Kidney epithelial cell (primary cell): Measurements from ENCODE around the gene FARP1. TPM values are rescaled to one million over a fixed set of nuclear protein-coding genes. Genes with fewer than 3 reads are reported as not detected.
"Not testable (repeated sequence)": the region's sequence is repeated elsewhere in the genome, so short reads cannot be mapped to it uniquely, and the experiment has no call there.

Experiments
- DNase-seq: peaks from one replicate; pipeline ENCODE4 v3.0.0-alpha.2; 2010; ENCODE audit warnings: low read depth
- H3K27me3 ChIP-seq: 2 replicates; pipeline ENCODE4 v1.6.0; 2011; ENCODE audit warnings: low read length; ENCODE audit not compliant: control insufficient read depth, insufficient read depth
- H3K36me3 ChIP-seq: 2 replicates; pipeline ENCODE4 v1.5.1; 2011; ENCODE audit warnings: low read length; ENCODE audit not compliant: control insufficient read depth, insufficient read depth
- H3K4me3 ChIP-seq: 2 replicates; pipeline ENCODE4 v1.5.1; 2011; ENCODE audit warnings: low read depth, mild to moderate bottlenecking, control low read depth, low read length
- CTCF ChIP-seq: IDR thresholded peaks from 2 replicates; pipeline ENCODE4 v1.5.1; 2011; ENCODE audit warnings: mild to moderate bottlenecking, moderate library complexity, low read length, control low read depth, inconsistent platforms; ENCODE audit not compliant: insufficient read depth, poor library complexity, severe bottlenecking
- total RNA-seq: library from RNA; depleted of rRNA; stranded (reverse); fragments of >200 nt; gene quantifications from 2 replicates; pipeline ENCODE4 v1.2.3, GENCODE V29; 2015

Gene FARP1
- total RNA-seq, 1 donor from 2014 or later: 135 TPM

GRCh38 chr13:98264877-98265276 lies 122.0 kb downstream of the FARP1 start:
- H3K4me3 ChIP-seq: no peak overlapping the region
- no peak for TF ChIP-seq CTCF
- H3K36me3 ChIP-seq: no peaks in the 10 kb centered on the region
- no peak for DNase-seq
- H3K27me3 ChIP-seq: no peaks in the 10 kb centered on the region

GRCh38 chr13:98265692-98266551 lies 123.0 kb downstream of the FARP1 start:
- H3K27me3 ChIP-seq: no peaks in the 10 kb centered on the region
- H3K36me3 ChIP-seq: no peaks in the 10 kb centered on the region
- DNase-seq: peak; percentile 51
- no peak overlapping the region for H3K4me3 ChIP-seq
- TF ChIP-seq CTCF: no peak

GRCh38 chr13:98267080-98267912 lies 124.4 kb downstream of the FARP1 start:
- Histone ChIP-seq H3K36me3 (no peaks in the 10 kb centered on the region), H3K27me3 (no peaks in the 10 kb centered on the region), H3K4me3 (no peak overlapping the region)
- DNase-seq: no peak
- TF ChIP-seq CTCF: no peak

- H3K4me3 ChIP-seq: no peak overlapping the region
- H3K27me3 ChIP-seq: no peaks in the 10 kb centered on the region
- no peak for TF ChIP-seq CTCF
- DNase-seq: no peak
- no peaks in the 10 kb centered on the region for H3K36me3 ChIP-seq
Observed at GRCh38 chr13:98269386-98269785, 126.5 kb downstream of the FARP1 start.

GRCh38 chr13:98270819-98271218 lies 127.9 kb downstream of the FARP1 start:
- Histone ChIP-seq H3K36me3 (no peaks in the 10 kb centered on the region), H3K27me3 (no peaks in the 10 kb centered on the region), H3K4me3 (no peak overlapping the region)
- no peak for DNase-seq
- no peak for TF ChIP-seq CTCF

GRCh38 chr13:98271646-98272045 lies 128.8 kb downstream of the FARP1 start:
- not testable (repeated sequence) for DNase-seq, H3K4me3 ChIP-seq, H3K36me3 ChIP-seq, H3K27me3 ChIP-seq
